GM18520 (cell line): ENCODE data around the gene RANGAP1.
"Not testable (repeated sequence)": the region's sequence is repeated elsewhere in the genome, so short reads cannot be mapped to it uniquely, and the experiment has no call there.

ENCODE experiments used
- ATAC-seq: cut with Tn5 transposase; IDR thresholded peaks from one replicate; pipeline ENCODE4 v1.9.1; 2021; ENCODE audit not compliant: unreplicated experiment

RANGAP1 gene

DNA sequence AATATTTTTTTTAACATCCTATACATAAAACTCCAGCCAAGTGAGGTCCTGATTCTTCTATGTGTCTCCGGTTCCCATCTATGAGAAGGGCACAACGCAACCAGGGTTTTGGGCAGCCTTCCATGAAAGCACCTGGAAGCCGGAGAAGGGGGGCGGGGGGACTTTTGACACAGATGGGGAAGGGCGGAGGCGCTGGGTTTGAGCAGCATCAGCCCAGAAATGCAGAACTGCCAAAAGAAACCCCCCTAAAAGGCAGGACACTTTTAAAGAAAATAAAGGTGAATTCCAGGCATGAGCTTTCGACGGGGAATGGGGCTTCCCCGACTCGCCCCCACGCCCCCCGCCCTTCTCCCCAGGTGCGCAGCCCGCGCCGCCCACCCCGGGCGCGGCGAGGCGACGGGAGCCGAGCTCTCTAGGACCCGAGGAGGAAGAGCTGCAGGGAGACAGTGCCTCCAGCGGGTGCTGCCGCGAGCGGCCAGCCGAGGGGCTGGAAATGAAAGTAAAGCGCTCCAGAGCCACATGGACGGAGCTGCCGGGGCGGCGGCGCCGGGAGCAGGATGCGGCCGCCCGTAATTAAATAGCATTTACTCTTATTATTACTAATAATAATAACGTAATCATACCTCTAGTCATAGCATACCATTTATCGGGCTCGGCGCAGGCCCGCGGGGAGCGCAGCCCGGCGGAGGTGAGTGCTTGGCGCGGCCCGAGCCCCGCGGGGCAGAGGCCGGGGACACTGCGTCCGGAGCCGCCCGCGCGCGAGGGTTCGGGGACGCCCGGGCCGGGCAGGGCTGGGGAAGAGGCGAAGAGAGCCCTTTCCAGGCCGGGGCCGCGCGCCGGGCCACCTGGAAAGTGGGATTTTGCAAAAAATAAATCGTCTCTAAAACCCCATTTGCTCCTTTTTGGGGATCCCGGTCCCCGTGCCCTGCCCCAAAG lies 15.4 kb upstream of the RANGAP1 start, which contains the start of gene ZC3H7B:
Gene ZC3H7B (plus strand): TSS at position 441 of the 936 bp plus-strand sequence. CDS start 19,136 bp downstream, outside the sequence.
- ATAC-seq, result peak; percentile 85

- no peak for ATAC-seq
Measured at GRCh38 chr22:41300661-41301060, 14.7 kb upstream of the RANGAP1 start.

DNA sequence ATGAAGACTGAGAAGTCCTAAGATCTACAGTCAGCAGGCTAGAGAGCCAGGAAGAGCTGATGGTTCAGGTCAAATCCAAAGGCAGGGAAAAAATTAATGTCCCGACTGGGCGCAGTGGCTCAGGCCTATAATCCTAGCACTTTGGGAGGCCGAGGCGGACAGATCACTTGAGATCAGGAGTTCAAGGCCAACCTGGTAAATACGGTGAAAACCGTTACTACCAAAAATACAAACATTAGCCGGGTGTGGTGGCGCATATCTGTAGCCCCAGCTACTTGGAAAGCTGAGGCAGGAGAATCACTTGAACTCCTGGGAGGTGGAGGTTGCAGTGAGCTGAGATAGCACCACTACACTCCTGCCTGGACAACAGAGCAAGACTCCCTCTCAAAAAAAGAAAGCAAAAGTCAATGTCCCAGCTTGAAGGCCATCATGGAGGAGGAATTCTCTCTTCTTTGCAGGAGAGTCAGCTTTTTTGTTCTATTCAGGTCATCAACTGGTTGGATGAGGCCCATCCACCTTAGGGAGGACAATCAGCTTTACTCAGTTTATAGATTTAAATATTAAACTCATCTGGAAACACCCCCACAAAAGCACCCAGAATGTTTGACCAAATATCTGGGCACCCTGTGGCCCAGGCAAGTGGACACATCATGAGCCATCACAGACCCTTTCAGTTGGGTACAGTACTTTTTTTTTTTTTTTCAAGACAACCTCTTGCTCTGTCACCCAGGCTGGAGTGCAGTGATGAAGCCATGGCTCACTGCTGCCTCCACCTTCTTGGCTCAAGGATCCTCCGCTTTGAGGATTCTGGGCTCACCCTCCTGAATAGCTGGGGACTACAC lies 11.1 kb upstream of the RANGAP1 start:
- no peak for ATAC-seq

DNA sequence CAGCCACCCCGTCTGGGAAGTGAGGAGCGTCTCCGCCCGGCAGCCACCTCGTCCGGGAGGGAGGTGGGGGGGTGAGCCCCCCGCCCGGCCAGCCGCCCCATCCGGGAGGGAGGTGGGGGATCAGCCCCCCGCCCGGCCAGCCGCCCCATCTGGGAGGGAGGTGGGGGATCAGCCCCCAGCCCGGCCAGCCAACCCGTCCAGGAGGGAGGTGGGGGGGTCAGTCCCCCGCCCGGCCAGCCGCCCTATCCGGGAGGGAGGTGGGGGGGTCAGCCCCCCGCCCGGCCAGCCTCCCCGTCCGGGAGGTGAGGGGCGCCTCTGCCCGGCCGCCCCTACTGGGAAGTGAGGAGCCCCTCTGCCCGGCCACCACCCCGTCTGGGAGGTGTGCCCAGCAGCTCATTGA lies 8.8 kb upstream of the RANGAP1 start:
- not testable (repeated sequence) for ATAC-seq

- no peak for ATAC-seq
Measured at GRCh38 chr22:41290262-41291221, 4.6 kb upstream of the RANGAP1 start.

DNA sequence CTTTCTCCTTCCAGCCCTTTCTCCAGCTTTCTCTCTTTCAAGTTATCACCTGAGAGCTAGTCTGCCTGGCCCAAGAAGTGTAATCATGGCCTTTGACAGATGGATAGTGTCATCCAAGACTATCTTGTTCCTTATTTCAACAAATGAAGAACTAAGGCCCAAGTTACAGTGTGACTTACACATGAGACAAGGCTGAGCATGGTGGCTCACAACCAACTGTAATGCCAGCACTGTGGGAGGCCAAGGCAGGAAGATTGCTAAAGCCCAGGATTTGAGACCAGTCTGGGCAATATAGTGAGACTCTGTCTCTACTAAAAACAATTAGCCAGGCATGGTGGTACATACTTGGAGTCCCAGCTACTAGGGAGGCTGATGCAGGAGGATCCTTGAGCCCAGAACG lies 3.7 kb upstream of the RANGAP1 start:
- ATAC-seq, result no peak

GRCh38 chr22:41288245-41288946 lies 2.4 kb upstream of the RANGAP1 start:
- no peak for ATAC-seq

DNA sequence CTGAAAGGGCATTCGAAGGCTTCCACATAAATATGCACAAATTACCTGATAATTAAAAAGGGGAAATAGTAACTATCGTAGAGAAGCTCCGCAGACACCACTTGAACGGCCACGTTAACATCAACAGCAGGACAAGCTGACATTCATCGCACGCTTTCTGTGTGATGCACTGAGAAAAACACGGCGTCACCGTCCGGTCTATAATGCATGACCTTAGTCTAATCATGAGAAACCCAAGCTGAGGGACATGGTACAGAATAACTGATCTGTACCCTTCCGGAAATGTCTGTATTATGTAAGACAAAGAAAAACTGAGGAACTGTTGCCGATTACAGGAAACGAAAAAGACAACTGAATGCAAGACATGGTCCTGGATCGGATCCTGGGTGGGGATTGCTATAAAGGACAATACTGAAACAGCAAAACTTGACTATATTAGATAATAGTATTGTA lies 678 bp upstream of the RANGAP1 start:
- ATAC-seq, result peak; percentile 4

GRCh38 chr22:41285441-41285819 lies 557 bp downstream of the RANGAP1 start:
- peak; percentile 4 for ATAC-seq

- no peak for ATAC-seq
Measured at GRCh38 chr22:41284465-41284864, 1.5 kb downstream of the RANGAP1 start.

GRCh38 chr22:41280854-41281253 lies 5.1 kb downstream of the RANGAP1 start:
- no peak for ATAC-seq

- no peak for ATAC-seq
Measured at GRCh38 chr22:41280065-41280464, 5.9 kb downstream of the RANGAP1 start.

- no peak for ATAC-seq
Measured at GRCh38 chr22:41274856-41275255, 11.1 kb downstream of the RANGAP1 start.

- no peak for ATAC-seq
Measured at GRCh38 chr22:41273128-41273527, 12.9 kb downstream of the RANGAP1 start.

DNA sequence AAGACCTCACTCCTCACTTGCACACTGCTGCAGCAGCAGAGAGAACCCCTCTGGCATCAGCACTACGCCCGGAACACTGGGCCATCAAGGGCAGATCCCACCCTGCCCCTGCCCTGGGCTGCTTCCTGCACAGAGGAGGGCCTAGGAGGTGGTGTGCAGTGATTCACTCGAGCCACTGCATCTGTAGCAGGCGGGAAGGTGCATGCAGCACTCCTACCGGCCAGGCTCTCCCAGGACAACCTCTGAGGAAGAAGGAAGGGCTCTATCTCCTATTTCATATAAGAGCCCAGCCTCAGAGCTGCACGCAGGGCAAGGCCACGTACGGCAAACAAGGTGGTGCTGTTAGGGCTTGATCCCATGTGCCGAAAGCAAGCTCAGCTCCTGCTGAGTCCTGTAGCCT lies 14.2 kb downstream of the RANGAP1 start:
- no peak for ATAC-seq

DNA sequence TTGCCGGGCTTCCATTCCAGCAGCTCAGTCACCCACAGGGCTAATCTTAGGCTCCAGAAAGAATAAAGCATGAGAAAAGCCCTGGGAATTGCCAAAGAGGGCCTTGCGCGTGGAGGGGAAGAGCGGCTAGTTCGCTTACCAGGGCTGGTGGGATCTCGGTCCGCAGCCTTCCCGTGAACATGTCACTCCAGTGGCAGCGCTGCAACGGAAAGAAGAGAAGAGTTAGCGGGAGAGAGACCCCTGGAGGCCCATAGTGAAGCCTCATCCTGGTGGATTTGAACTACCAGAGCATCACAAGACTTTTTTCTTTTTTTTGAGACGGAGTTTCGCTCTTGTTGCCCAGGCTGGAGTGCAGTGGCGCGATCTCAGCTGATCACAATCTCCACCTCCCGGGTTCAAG lies 18.0 kb downstream of the RANGAP1 start:
- no peak for ATAC-seq

DNA sequence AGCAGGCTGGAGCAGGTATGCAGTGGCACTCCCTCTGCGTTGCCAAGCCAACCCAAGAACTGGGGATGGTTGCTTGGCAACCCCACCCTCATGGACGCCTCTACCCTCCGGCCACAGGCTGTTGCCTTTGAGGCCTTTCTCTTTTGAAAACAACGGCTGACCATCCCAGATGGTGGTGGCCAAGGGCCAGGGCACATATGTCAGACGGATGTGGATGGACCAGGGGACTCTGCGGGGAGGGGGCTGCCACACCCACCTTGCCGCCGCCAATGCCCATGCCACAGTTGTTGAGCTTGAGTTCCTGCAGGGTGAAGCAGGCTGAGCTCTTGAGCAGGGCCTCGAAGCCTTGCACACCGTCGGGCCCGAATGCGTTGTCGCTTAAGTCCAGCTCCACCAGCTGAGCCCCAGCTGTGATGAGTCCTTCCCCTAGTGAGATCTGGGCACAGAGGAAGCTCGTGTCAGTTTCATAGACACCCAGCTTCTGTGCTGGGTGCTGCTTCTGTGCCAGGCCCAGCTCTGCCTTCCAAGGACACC lies 21.5 kb downstream of the RANGAP1 start:
- no peak for ATAC-seq

GRCh38 chr22:41263704-41264103 lies 22.3 kb downstream of the RANGAP1 start:
- no peak for ATAC-seq

GRCh38 chr22:41262250-41262765 lies 23.7 kb downstream of the RANGAP1 start:
- no peak for ATAC-seq
